Muscle of leg (tissue), 11 donors: ENCODE results near the gene TEX13A. TPM values are rescaled to one million over a fixed set of nuclear protein-coding genes. Genes with fewer than 3 reads are reported as not detected.

Source experiments
- DNase-seq: peaks from one replicate; pipeline ENCODE4 v3.0.0; 2013
- H3K27ac ChIP-seq: one replicate; pipeline ENCODE4 v1.5.1; 2013; ENCODE audit warnings: mild to moderate bottlenecking, low read length, control low read depth
- H3K27me3 ChIP-seq: one replicate; pipeline ENCODE4 v1.6.1; 2013; ENCODE audit warnings: low read length; ENCODE audit not compliant: control insufficient read depth, insufficient read depth
- H3K36me3 ChIP-seq: one replicate; pipeline ENCODE4 v1.6.1; 2013; ENCODE audit warnings: low read length; ENCODE audit not compliant: control insufficient read depth, insufficient read depth
- H3K4me1 ChIP-seq: one replicate; pipeline ENCODE4 v1.6.1; 2013; ENCODE audit warnings: low read length; ENCODE audit not compliant: control insufficient read depth, insufficient read depth
- H3K4me3 ChIP-seq: one replicate; pipeline ENCODE4 v1.5.1; 2013; ENCODE audit warnings: low read length, control low read depth
- H3K9me3 ChIP-seq: replicated peaks from 2 replicates; pipeline ENCODE4 v1.6.1; 2013; ENCODE audit warnings: low read depth, low read length; ENCODE audit not compliant: control insufficient read depth
- WGBS: methylation state at CpG from one replicate; pipeline ENCODE4 v1.1.5; 2013; ENCODE audit warnings: missing lambda C conversion rate; ENCODE audit not compliant: insufficient coverage; 5-methylcytosine and 5-hydroxymethylcytosine counted together
- polyA plus RNA-seq, 8 donors: library from polyadenylated mRNA; unstranded; fragments of 120-200 nt; gene quantifications; one replicate each; pipeline versions ENCODE4 v1.2.1 to v1.2.3, GENCODE V29; 2013; ENCODE audit warnings: inconsistent platforms in 1 of 8, low replicate concordance in 1 of 8; ENCODE audit not compliant: insufficient read length in 8 of 8, insufficient read depth in 1 of 8
- total RNA-seq: library from RNA; stranded (reverse); fragments of 120-200 nt; gene quantifications from one replicate; pipeline ENCODE4 v1.2.4, GENCODE V29; 2013

Gene TEX13A
- total and polyA plus RNA-seq, 9 donors, result not detected

- 82% methylated on average over 2 of the region's 3 CpGs for WGBS
- no peaks in the 10 kb centered on the region for H3K4me1 ChIP-seq
- H3K36me3 ChIP-seq, result no peaks in the 10 kb centered on the region
- no peak overlapping the region for H3K27ac ChIP-seq
- no peak overlapping the region for H3K4me3 ChIP-seq
- DNase-seq, result no peak
- H3K9me3 ChIP-seq, result no peaks in the 10 kb centered on the region
- H3K27me3 ChIP-seq, result no peaks in the 10 kb centered on the region
Observed at GRCh38 chrX:105229146-105229545, 8.7 kb upstream of the TEX13A start.

- Histone ChIP-seq H3K27ac (no peak overlapping the region), H3K9me3 (no peaks in the 10 kb centered on the region), H3K4me3 (no peak overlapping the region), H3K27me3 (no peaks in the 10 kb centered on the region), H3K4me1 (no peaks in the 10 kb centered on the region), H3K36me3 (no peaks in the 10 kb centered on the region)
- no peak for DNase-seq
- WGBS, result no CpG with 5 or more reads among the region's 2 CpGs
Observed at GRCh38 chrX:105228602-105229001, 8.1 kb upstream of the TEX13A start.

GRCh38 chrX:105226499-105226898 lies 6.0 kb upstream of the TEX13A start:
- no peak for DNase-seq
- no peaks in the 10 kb centered on the region for H3K9me3 ChIP-seq
- no peak overlapping the region for H3K27ac ChIP-seq
- H3K4me3 ChIP-seq, result no peak overlapping the region
- H3K27me3 ChIP-seq, result no peaks in the 10 kb centered on the region
- H3K36me3 ChIP-seq, result no peaks in the 10 kb centered on the region
- no peaks in the 10 kb centered on the region for H3K4me1 ChIP-seq
- 80% methylated on average over 1 of the region's 5 CpGs for WGBS

- WGBS, result no CpG with 5 or more reads among the region's 3 CpGs
- no peaks in the 10 kb centered on the region for H3K36me3 ChIP-seq
- H3K4me1 ChIP-seq, result no peaks in the 10 kb centered on the region
- H3K4me3 ChIP-seq, result no peak overlapping the region
- no peak overlapping the region for H3K27ac ChIP-seq
- DNase-seq, result no peak
- no peaks in the 10 kb centered on the region for H3K9me3 ChIP-seq
- H3K27me3 ChIP-seq, result peaks cover 3% of the 10 kb centered on the region
Observed at GRCh38 chrX:105221374-105221773, 880 bp upstream of the TEX13A start.

GRCh38 chrX:105219454-105220401 lies 766 bp downstream of the TEX13A start:
- Histone ChIP-seq H3K27me3 (peaks cover 3% of the 10 kb centered on the region), H3K9me3 (no peaks in the 10 kb centered on the region), H3K27ac (no peak overlapping the region), H3K4me1 (no peaks in the 10 kb centered on the region), H3K4me3 (no peak overlapping the region), H3K36me3 (no peaks in the 10 kb centered on the region)
- WGBS, result 92% methylated on average over 23 of the region's 26 CpGs
- DNase-seq, result no peak

- 58% methylated on average over 2 of the region's 3 CpGs for WGBS
Observed at GRCh38 chrX:105211066-105211575, 9.4 kb downstream of the TEX13A start.

GRCh38 chrX:105210258-105210657 lies 10.2 kb downstream of the TEX13A start:
- Histone ChIP-seq H3K36me3 (no peaks in the 10 kb centered on the region), H3K4me1 (no peaks in the 10 kb centered on the region), H3K27ac (no peak overlapping the region), H3K4me3 (no peak overlapping the region), H3K9me3 (no peaks in the 10 kb centered on the region), H3K27me3 (peaks cover 6% of the 10 kb centered on the region)
- no peak for DNase-seq
- WGBS, result no CpG with 5 or more reads among the region's 2 CpGs

More at GRCh38 chrX:105211066-105211575, 9.4 kb downstream of the TEX13A start:
- Histone ChIP-seq H3K27ac (no peak overlapping the region), H3K4me3 (no peak overlapping the region), H3K4me1 (no peaks in the 10 kb centered on the region), H3K27me3 (peaks cover 6% of the 10 kb centered on the region), H3K36me3 (no peaks in the 10 kb centered on the region), H3K9me3 (no peaks in the 10 kb centered on the region)
- DNase-seq, result no peak

- Histone ChIP-seq H3K9me3 (no peaks in the 10 kb centered on the region), H3K27me3 (peaks cover 6% of the 10 kb centered on the region), H3K27ac (no peak overlapping the region), H3K4me1 (no peaks in the 10 kb centered on the region), H3K36me3 (no peaks in the 10 kb centered on the region), H3K4me3 (no peak overlapping the region)
- DNase-seq, result no peak
Observed at GRCh38 chrX:105209406-105209805, 11.1 kb downstream of the TEX13A start.

- WGBS, result 17% methylated on average over 2 of the region's 2 CpGs
- no peaks in the 10 kb centered on the region for H3K4me1 ChIP-seq
- H3K9me3 ChIP-seq, result no peaks in the 10 kb centered on the region
- DNase-seq, result no peak
- no peaks in the 10 kb centered on the region for H3K27me3 ChIP-seq
- H3K36me3 ChIP-seq, result no peaks in the 10 kb centered on the region
- no peak overlapping the region for H3K27ac ChIP-seq
- H3K4me3 ChIP-seq, result no peak overlapping the region
Observed at GRCh38 chrX:105191878-105192277, 28.6 kb downstream of the TEX13A start.

GRCh38 chrX:105190252-105190853 lies 30.1 kb downstream of the TEX13A start:
- no peaks in the 10 kb centered on the region for H3K4me1 ChIP-seq
- H3K9me3 ChIP-seq, result no peaks in the 10 kb centered on the region
- H3K27me3 ChIP-seq, result peaks cover 3% of the 10 kb centered on the region
- no CpG with 5 or more reads among the region's 2 CpGs for WGBS
- H3K27ac ChIP-seq, result no peak overlapping the region
- DNase-seq, result peak; percentile 52
- no peaks in the 10 kb centered on the region for H3K36me3 ChIP-seq
- H3K4me3 ChIP-seq, result no peak overlapping the region
